ENCODE results near the gene SEPTIN2. TPM values are rescaled to one million over a fixed set of nuclear protein-coding genes. Genes with fewer than 3 reads are reported as not detected.
"Not testable (repeated sequence)": the region's sequence is repeated elsewhere in the genome, so short reads cannot be mapped to it uniquely, and the experiment has no call there.

The SEPTIN2 gene
- total RNA-seq, 1 experiment from 2014 or later: 661 TPM

DNA sequence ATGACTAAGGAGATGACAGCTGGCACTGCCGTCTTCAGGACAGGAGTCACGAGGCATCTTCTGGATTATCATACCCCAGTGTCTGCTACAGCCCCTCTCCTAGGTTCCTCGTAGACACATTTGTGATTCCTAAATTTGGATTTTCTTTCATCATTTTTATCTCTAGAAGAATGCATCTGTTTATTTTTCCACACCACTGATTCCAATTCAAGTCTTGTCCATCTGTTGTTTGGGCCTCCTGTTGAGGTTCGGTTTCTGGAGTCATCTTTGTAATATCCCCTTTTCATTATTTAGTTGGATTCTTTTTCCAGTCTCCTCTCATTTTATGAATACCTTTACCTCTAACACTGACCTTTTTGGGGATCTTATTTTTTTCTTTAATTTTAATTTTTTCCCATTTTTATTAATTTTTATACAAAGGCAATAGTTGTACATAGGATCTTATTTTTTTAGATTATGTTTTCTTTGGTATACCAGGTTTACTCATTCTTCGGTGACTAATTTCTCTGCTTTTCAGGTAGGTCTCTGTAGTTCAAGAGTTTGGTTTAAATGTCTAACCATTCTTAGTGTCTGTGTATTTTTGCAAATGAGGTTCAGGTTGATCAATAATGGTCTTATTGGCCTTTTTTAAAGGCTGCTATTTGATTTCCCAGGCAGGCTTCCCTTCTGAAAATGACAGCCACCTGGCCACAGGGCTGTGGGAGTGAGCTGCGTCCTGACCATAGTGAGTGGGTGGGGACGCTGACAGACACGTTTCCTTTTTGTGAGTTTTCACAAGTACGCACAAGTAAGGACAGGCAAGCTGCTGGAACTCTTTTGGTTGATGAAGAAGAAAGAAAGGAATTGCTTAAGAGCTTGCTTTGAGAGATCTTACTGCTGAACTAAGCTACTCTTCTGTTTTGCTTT is 74.8 kb downstream of the SEPTIN2 start:
- Histone ChIP-seq H3K27ac (no peak overlapping the region), H3K9me3 (replicated peaks) (no peaks in the 10 kb centered on the region), H3K4me3 (no peak overlapping the region), H3K27me3 (no peaks in the 10 kb centered on the region), H3K36me3 (peaks cover 11% of the 10 kb centered on the region), H3K4me1 (no peaks in the 10 kb centered on the region)
- no peak for DNase-seq

DNA sequence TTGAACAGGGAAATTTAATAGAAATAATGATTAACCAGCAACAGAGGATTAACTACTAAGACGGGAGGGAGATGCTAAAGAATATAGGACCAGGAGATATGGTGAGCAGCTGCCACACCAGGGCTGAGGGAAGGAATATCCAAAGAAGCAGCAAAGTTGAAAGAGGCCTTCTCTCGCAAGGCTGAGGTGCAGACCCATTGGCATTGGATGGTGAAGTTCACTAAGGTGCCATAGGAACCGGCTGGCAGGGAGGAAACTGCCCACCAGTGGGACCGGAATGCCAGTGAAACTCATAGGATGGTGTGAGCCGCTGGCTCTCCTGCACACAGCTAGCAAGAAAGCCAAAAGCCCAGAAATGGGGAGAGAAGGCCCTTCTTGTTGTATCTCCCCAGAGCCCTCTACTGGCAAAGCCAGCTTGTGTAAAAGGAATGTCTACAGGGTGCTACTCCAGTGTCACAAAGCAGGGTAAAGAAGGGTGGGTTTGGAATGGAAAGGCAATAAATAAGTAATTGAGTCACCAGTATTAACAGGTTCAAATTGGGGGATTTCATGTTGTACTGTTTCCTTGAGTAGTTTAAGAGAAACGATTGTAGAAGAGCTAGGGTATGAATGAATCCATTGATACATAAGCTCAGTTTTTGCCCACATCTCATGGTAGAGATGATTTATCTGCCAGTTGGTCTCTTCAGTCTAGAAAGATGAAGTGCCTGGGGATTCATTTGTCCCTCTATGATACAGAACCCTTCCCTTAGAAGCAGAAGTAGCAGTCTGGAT is 76.4 kb downstream of the SEPTIN2 start:
- no peak overlapping the region for H3K4me3 ChIP-seq
- peaks cover 11% of the 10 kb centered on the region for H3K36me3 ChIP-seq
- peak; percentile 17 to 42 for DNase-seq
- H3K27ac ChIP-seq: no peak overlapping the region
- H3K27me3 ChIP-seq: no peaks in the 10 kb centered on the region
- no peaks in the 10 kb centered on the region for H3K9me3 ChIP-seq (replicated peaks)
- H3K4me1 ChIP-seq: no peaks in the 10 kb centered on the region

DNA sequence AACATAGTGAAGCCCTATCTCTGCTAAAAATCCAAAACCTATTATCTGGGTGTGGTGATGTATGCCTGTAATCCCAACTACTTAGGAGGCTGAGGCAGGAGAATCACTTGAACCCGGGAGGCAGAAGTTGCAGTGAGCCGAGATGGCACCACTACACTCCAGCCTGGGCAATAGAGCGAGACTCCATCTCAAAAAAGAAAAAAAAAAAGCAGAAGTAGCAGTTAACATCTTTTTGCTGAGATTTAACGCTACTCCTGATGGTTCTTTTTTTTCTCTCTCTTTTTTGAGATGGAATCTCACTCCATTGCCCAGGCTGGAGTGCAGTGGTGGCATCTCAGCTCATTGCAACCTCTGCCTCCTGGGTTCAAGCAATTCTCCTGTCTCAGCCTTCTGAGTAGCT is 77.0 kb downstream of the SEPTIN2 start:
- H3K4me3 ChIP-seq; H3K9me3 ChIP-seq (replicated peaks); H3K4me1 ChIP-seq; H3K27ac ChIP-seq; DNase-seq; H3K27me3 ChIP-seq: not testable (repeated sequence)
- peaks cover 11% of the 10 kb centered on the region for H3K36me3 ChIP-seq

DNA sequence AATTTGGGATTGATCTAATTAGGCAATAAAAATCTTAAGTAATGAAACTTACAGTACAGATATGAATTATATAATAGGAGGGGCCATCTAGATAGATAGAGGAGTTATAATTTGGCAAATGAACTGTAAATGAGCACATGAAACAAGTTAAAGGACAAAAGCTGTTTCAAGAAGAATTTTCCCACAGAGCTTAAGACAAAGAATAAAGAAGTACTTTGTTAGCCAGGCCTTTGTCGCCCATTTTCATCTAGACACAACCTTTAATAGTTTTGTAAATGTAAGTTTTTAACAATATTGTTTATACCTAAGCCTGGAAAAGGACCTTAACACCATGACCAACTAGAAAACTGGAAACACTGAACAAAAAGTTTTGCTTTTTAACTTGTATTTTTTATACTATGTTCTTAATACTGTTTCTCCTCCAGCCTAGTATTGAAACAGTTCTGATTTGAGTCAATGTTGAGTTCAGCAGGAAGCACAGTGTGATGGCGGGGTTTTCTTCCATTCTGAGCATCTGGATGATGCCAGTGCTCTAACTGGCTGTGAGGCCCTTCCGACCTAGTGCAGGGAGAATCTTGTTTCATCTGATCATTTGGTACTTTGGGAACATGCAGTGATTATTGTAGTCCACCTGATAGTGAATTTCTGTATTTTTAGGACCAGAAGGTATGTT is 77.9 kb downstream of the SEPTIN2 start:
- Histone ChIP-seq H3K4me1 (no peaks in the 10 kb centered on the region), H3K36me3 (peaks cover 6% of the 10 kb centered on the region; the same call in 1 of the 2 replicates), H3K4me3 (no peak overlapping the region), H3K9me3 (replicated peaks) (no peaks in the 10 kb centered on the region), H3K27ac (no peak overlapping the region), H3K27me3 (no peaks in the 10 kb centered on the region)
- no peak for DNase-seq

DNA sequence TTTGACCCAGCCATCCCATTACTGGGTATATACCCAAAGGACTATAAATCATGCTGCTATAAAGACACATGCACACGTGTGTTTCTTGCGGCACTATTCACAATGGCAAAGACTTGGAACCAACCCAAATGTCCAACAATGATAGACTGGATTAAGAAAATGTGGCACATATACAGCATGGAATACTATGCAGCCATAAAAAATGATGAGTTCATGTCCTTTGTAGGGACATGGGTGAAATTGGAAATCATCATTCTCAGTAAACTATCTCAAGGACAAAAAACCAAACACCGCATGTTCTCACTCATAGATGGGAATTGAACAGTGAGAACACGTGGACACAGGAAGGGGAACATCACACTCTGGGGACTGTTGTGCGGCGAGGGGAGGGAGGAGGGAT is 81.1 kb downstream of the SEPTIN2 start:
- not testable (repeated sequence) for H3K4me3 ChIP-seq; H3K36me3 ChIP-seq; H3K9me3 ChIP-seq (replicated peaks); DNase-seq; H3K27ac ChIP-seq; H3K4me1 ChIP-seq; H3K27me3 ChIP-seq

DNA sequence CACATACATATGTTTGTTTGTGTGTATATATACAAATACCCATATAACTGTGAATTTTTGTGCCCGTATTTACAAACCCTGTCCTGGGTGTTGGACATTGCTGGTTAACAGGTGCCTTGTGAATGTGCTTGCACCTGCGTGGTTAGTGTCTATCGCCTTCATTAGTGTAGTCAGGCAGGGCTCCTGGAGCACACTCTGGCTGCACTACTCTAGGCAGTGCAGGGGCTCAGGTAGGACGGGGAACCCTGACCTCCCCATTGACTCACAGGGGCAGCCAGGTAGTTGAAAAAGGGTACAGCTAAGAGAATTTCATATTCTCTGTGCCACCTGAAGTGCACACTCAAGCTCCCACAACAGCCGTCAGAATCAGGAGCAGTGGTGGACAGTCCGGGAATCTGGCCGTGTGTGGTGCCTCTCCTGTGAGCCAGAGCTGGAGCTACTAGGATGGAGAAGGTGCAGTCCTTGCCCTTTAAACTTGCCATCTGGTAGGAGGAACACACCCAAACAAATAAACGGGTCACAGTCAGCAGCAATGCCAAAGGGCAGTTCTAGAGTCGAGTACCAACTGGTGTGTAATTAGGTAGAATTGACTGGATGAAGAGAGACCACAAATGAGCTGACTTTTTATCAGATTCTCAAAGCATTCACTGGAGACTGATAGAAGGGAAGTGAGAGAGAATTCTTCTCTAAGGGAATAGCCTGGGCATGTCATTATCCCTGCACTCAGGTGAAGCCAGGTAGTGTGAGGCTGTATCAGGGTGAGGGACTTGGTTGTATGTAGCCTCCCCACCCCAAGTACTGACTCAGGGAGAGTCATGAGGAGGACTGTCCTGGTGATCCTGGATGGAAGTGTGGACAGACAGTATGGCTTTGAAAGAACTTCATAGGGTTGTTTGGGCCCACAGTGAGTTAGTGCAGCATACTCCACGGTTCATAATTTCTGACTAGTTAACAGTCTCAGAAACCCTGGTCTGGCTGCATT is 84.5 kb downstream of the SEPTIN2 start:
- Histone ChIP-seq H3K27ac (no peak overlapping the region), H3K36me3 (peaks cover 3% of the 10 kb centered on the region; the same call in 1 of the 2 replicates), H3K4me1 (no peaks in the 10 kb centered on the region), H3K4me3 (no peak overlapping the region), H3K27me3 (no peaks in the 10 kb centered on the region), H3K9me3 (replicated peaks) (no peaks in the 10 kb centered on the region)
- no peak for DNase-seq

Other genes starting within 250 kb of the SEPTIN2 start
- 44.7 and 49.0 TPM in 2 replicates for gene MTERF4, start 213.6 kb upstream of the SEPTIN2 start, total RNA-seq (2014; rRNA removed; shearing (Covaris generic))
- 20.4 and 23.3 TPM in 2 replicates for gene PASK, start 166.5 kb upstream of the SEPTIN2 start, total RNA-seq (2014; rRNA removed; shearing (Covaris generic))
- 72.8 and 78.6 TPM in 2 replicates for gene PPP1R7, start 165.5 kb upstream of the SEPTIN2 start, total RNA-seq (2014; rRNA removed; shearing (Covaris generic))
- 2.3 and 3.2 TPM in 2 replicates for gene ANO7, start 127.2 kb upstream of the SEPTIN2 start, total RNA-seq (2014; rRNA removed; shearing (Covaris generic))
- 522 and 557 TPM in 2 replicates for gene HDLBP, start 253 bp upstream of the SEPTIN2 start, total RNA-seq (2014; rRNA removed; shearing (Covaris generic))
- 68.6 and 69.6 TPM in 2 replicates for gene FARP2, start 40.4 kb downstream of the SEPTIN2 start, total RNA-seq (2014; rRNA removed; shearing (Covaris generic))
- gene STK25, start 192.7 kb downstream of the SEPTIN2 start, total RNA-seq (2014; rRNA removed; shearing (Covaris generic)): 132 and 171 TPM in 2 replicates
- gene BOK, start 242.8 kb downstream of the SEPTIN2 start, total RNA-seq (2014; rRNA removed; shearing (Covaris generic)): 6.6 and 7.3 TPM in 2 replicates

All from SJCRH30 (cell line).